Fibroblast of skin of back (primary cell): ENCODE measurements around the gene CAVIN3.

ENCODE experiments used
- DNase-seq: peaks from one replicate; pipeline ENCODE4 v3.0.0-alpha.2; 2013

CAVIN3 gene

GRCh38 chr11:6269994-6270393, 50.3 kb downstream of the CAVIN3 start:
- no peak for DNase-seq
